Renal cortical epithelial cell (primary cell): ENCODE data around the gene ABCC2. TPM values are rescaled to one million over a fixed set of nuclear protein-coding genes. Genes with fewer than 3 reads are reported as not detected.
A peak's percentile ranks its signal among the peaks of the same experiment; 100 is the strongest.

ENCODE experiments used
- DNase-seq: peaks from one replicate; pipeline ENCODE4 v3.0.0-alpha.2; 2011; ENCODE audit warnings: low read depth
- total RNA-seq: library from RNA; depleted of rRNA; stranded (reverse); fragments of >200 nt; gene quantifications from 2 replicates; pipeline ENCODE4 v1.2.3, GENCODE V29; 2014

Gene ABCC2
- total RNA-seq, 1 donor from 2014 or later: 0.65 TPM

GRCh38 chr10:99770408-99771045, 11.9 kb upstream of the ABCC2 start:
- no peak for DNase-seq

GRCh38 chr10:99775850-99776249, 6.6 kb upstream of the ABCC2 start:
- DNase-seq: peak; percentile 96

GRCh38 chr10:99777918-99778714, 4.3 kb upstream of the ABCC2 start:
- peak; percentile 37 for DNase-seq

- DNase-seq: peak; percentile 45
Measured at GRCh38 chr10:99779335-99779734, 3.1 kb upstream of the ABCC2 start.

- no peak for DNase-seq
Measured at GRCh38 chr10:99781734-99782429, 558 bp upstream of the ABCC2 start.

GRCh38 chr10:99784016-99784726, 1.7 kb downstream of the ABCC2 start:
- DNase-seq: peak; percentile 79

- DNase-seq: no peak
Measured at GRCh38 chr10:99784727-99785441, 2.4 kb downstream of the ABCC2 start.

GRCh38 chr10:99785646-99786045, 3.2 kb downstream of the ABCC2 start:
- DNase-seq: peak; percentile 52

- no peak for DNase-seq
Measured at GRCh38 chr10:99787311-99787710, 4.9 kb downstream of the ABCC2 start.

- no peak for DNase-seq
Measured at GRCh38 chr10:99787782-99788445, 5.5 kb downstream of the ABCC2 start.

GRCh38 chr10:99788598-99789256, 6.3 kb downstream of the ABCC2 start:
- peak; percentile 82 for DNase-seq

- DNase-seq: no peak
Measured at GRCh38 chr10:99791831-99792230, 9.4 kb downstream of the ABCC2 start.

GRCh38 chr10:99793819-99794218, 11.4 kb downstream of the ABCC2 start:
- DNase-seq: no peak

- DNase-seq: no peak
Measured at GRCh38 chr10:99796928-99797327, 14.5 kb downstream of the ABCC2 start.

- DNase-seq: no peak
Measured at GRCh38 chr10:99798031-99798430, 15.6 kb downstream of the ABCC2 start.

GRCh38 chr10:99798920-99799319, 16.5 kb downstream of the ABCC2 start:
- no peak for DNase-seq

GRCh38 chr10:99799613-99800012, 17.2 kb downstream of the ABCC2 start:
- DNase-seq: no peak

- DNase-seq: no peak
Measured at GRCh38 chr10:99804471-99804870, 22.0 kb downstream of the ABCC2 start.

- DNase-seq: no peak
Measured at GRCh38 chr10:99805190-99805589, 22.8 kb downstream of the ABCC2 start.

GRCh38 chr10:99806091-99806490, 23.7 kb downstream of the ABCC2 start:
- DNase-seq: no peak
